ENCODE data around the gene POLN.

The POLN gene

GRCh38 chr4:2075171-2075986 is 166.5 kb downstream of the POLN start:
- TF ChIP-seq ZC3H10 (CRISPR knock-in tag; IDR thresholded peaks at IDR 0.05): no peak
- TF ChIP-seq PPARA (CRISPR knock-in tag; IDR thresholded peaks at IDR 0.05; ENCODE audit: borderline replicate concordance): no peak
- no peak for TF ChIP-seq POU6F1 (CRISPR knock-in tag; IDR thresholded peaks at IDR 0.05; ENCODE audit: borderline replicate concordance, low read depth)
- no peak for TF ChIP-seq TCF4 (CRISPR knock-in tag; IDR thresholded peaks at IDR 0.05; ENCODE audit: borderline replicate concordance)
- TF ChIP-seq CSDC2 (CRISPR knock-in tag; IDR thresholded peaks at IDR 0.05): no peak
- no peak for ATAC-seq

- no peak for ATAC-seq
- TF ChIP-seq ZNF8 (CRISPR knock-in tag; IDR thresholded peaks at IDR 0.05) (no peak), ESRRG (CRISPR knock-in tag; IDR thresholded peaks at IDR 0.05) (no peak), PPARA (CRISPR knock-in tag; IDR thresholded peaks at IDR 0.05; ENCODE audit: borderline replicate concordance) (no peak), ZC3H10 (CRISPR knock-in tag; IDR thresholded peaks at IDR 0.05) (no peak)
Measured at GRCh38 chr4:2074588-2074987, 167.3 kb downstream of the POLN start.

- no peak for TF ChIP-seq ARNTL (CRISPR knock-in tag; IDR thresholded peaks at IDR 0.05; ENCODE audit: borderline replicate concordance, low read depth)
- no peak for TF ChIP-seq CREB5 (CRISPR knock-in tag; IDR thresholded peaks at IDR 0.05; ENCODE audit: low read depth)
- TF ChIP-seq GLIS3 (CRISPR knock-in tag; IDR thresholded peaks at IDR 0.05): no peak
- TF ChIP-seq POU6F1 (CRISPR knock-in tag; IDR thresholded peaks at IDR 0.05; ENCODE audit: borderline replicate concordance, low read depth): no peak
- TF ChIP-seq CSRNP3 (CRISPR knock-in tag; IDR thresholded peaks at IDR 0.05): no peak
- no peak for TF ChIP-seq PATZ1 (CRISPR knock-in tag; IDR thresholded peaks at IDR 0.05; ENCODE audit: borderline replicate concordance)
- TF ChIP-seq CSDC2 (CRISPR knock-in tag; IDR thresholded peaks at IDR 0.05): no peak
- TF ChIP-seq ZNF70 (CRISPR knock-in tag; IDR thresholded peaks at IDR 0.05): no peak
- TF ChIP-seq SNAI2 (CRISPR knock-in tag; IDR thresholded peaks at IDR 0.05): no peak
- TF ChIP-seq ZNF8 (CRISPR knock-in tag; IDR thresholded peaks at IDR 0.05): no peak
- no peak for TF ChIP-seq ZNF565 (CRISPR knock-in tag; conservative IDR thresholded peaks at IDR 0.05; ENCODE audit: low read depth)
- TF ChIP-seq TSHZ2 (CRISPR knock-in tag; IDR thresholded peaks at IDR 0.05): no peak
- TF ChIP-seq TCF4 (CRISPR knock-in tag; IDR thresholded peaks at IDR 0.05; ENCODE audit: borderline replicate concordance): no peak
- TF ChIP-seq ESRRG (CRISPR knock-in tag; IDR thresholded peaks at IDR 0.05): no peak
- ATAC-seq: no peak
Measured at GRCh38 chr4:2073808-2074481, 168.0 kb downstream of the POLN start.

All from SK-N-SH treated with all-trans-retinoic acid at 6 μM for 48 hours (cell line).